Cortex of kidney (tissue), 1 donor: ENCODE results near the gene CHD9.
"Not testable (repeated sequence)": the region's sequence is repeated elsewhere in the genome, so short reads cannot be mapped to it uniquely, and the experiment has no call there.

Source experiments
- DNase-seq: peaks from one replicate; lab custom pipeline; 2025; lab: John Stamatoyannopoulos, UW

CHD9 gene

GRCh38 chr16:53207810-53208752 is 153.3 kb downstream of the CHD9 start:
- DNase-seq: no peak

- DNase-seq: no peak
Measured at GRCh38 chr16:53209429-53209828, 154.6 kb downstream of the CHD9 start.

GRCh38 chr16:53209877-53210276 is 155.1 kb downstream of the CHD9 start:
- DNase-seq: no peak

GRCh38 chr16:53211253-53211652 is 156.5 kb downstream of the CHD9 start:
- DNase-seq: no peak

GRCh38 chr16:53212893-53213223 is 158.1 kb downstream of the CHD9 start:
- DNase-seq: no peak

- DNase-seq: no peak
Measured at GRCh38 chr16:53213542-53213941, 158.8 kb downstream of the CHD9 start.

- no peak for DNase-seq
Measured at GRCh38 chr16:53216798-53217197, 162.0 kb downstream of the CHD9 start.

GRCh38 chr16:53219371-53219770 is 164.6 kb downstream of the CHD9 start:
- DNase-seq: no peak

- no peak for DNase-seq
Measured at GRCh38 chr16:53219795-53220454, 165.1 kb downstream of the CHD9 start.

GRCh38 chr16:53220585-53220984 is 165.8 kb downstream of the CHD9 start:
- no peak for DNase-seq

- no peak for DNase-seq
Measured at GRCh38 chr16:53224951-53225533, 170.3 kb downstream of the CHD9 start.

- no peak for DNase-seq
Measured at GRCh38 chr16:53232826-53233529, 178.2 kb downstream of the CHD9 start.

GRCh38 chr16:53234836-53235235 is 180.0 kb downstream of the CHD9 start:
- no peak for DNase-seq

GRCh38 chr16:53235851-53236250 is 181.1 kb downstream of the CHD9 start:
- DNase-seq: no peak

GRCh38 chr16:53249331-53249730 is 194.5 kb downstream of the CHD9 start:
- DNase-seq: no peak

- no peak for DNase-seq
Measured at GRCh38 chr16:53257001-53257400, 202.2 kb downstream of the CHD9 start.

- DNase-seq: no peak
Measured at GRCh38 chr16:53258809-53259208, 204.0 kb downstream of the CHD9 start.

- DNase-seq: no peak
Measured at GRCh38 chr16:53261276-53261675, 206.5 kb downstream of the CHD9 start.

- DNase-seq: no peak
Measured at GRCh38 chr16:53262645-53263044, 207.9 kb downstream of the CHD9 start.

- no peak for DNase-seq
Measured at GRCh38 chr16:53266156-53266555, 211.4 kb downstream of the CHD9 start.

GRCh38 chr16:53278498-53278897 is 223.7 kb downstream of the CHD9 start:
- DNase-seq: not testable (repeated sequence)

GRCh38 chr16:53281280-53281679 is 226.5 kb downstream of the CHD9 start:
- DNase-seq: no peak
